ENCODE results near the gene PMM2.
"Not testable (repeated sequence)": the region's sequence is repeated elsewhere in the genome, so short reads cannot be mapped to it uniquely, and the experiment has no call there.

Gene PMM2

DNA sequence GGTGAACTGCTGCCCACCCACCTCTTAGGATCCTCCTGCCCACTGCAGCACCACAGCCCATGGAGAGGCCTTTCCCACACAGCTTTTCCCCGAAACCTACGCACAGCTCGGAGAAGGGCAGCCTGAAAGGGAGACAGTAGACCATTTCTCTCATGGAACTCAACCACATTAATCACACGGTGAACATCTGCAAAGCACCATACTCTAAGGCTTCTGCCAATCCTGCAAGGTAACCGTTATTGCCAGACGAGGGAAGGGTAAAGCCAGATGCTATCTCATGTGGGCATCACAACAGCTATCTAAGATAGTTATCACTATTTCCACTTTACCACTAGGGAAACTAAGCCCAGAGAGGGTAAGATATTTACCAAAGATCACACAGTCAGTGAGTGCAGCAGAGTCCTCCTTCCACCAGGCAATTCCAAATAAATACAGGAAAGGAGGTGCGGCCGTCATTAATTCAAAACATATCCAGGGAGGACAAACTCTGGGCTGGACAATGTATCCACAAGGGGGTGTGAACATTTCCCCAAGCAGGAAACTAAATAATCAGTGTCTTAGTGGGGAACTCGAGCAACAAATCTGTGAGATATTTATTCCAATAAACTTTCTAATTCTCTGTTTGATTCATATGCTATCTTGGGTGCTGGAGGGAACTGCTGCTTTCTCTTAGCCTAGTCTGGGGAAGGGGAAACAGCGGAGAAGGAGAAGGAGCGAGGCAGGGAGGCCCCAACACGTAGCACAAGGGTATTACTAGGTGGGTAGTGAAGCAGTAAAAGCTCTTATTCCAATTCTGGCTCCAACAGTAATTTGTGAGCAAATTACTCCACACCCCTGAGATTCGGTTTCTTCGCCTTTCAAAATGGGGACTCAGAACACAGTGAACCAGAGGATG, 923 bp upstream of the PMM2 start:
- no peak for TF ChIP-seq CTCF (IDR thresholded peaks at IDR 0.05; ENCODE audit: insufficient read depth, missing control alignments)
- FAIRE-seq = no peak
- no peak for DNase-seq (ENCODE audit: insufficient read length, low spot score)

DNA sequence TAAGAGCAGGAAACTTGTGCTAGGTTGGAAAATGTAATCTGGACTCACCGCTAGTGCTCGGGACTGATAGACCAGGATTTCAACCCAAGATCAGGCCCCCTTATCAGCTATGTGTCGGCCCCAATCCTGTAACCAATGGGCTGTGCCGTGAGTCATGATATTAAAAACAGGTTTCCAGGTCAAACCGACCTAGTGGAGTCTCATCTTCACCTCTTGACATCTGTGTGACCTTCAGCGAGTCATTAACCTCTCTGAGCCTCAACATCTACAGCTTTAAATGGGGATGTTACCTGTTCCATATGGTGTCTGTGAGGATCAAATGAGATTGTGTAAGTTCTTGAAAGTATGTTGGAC, 512 bp downstream of the PMM2 start:
- no peak for TF ChIP-seq CTCF (IDR thresholded peaks at IDR 0.05; ENCODE audit: insufficient read depth, missing control alignments)
- no peak for DNase-seq (ENCODE audit: insufficient read length, low spot score)

GRCh38 chr16:8798535-8799157, 1.0 kb downstream of the PMM2 start:
- FAIRE-seq (no peak), DNase-seq (ENCODE audit: insufficient read length, low spot score) (no peak)
- TF ChIP-seq CTCF (IDR thresholded peaks at IDR 0.05; ENCODE audit: insufficient read depth, missing control alignments) = no peak

More for the DNA sequence above, 512 bp downstream of the PMM2 start:
- no peak for FAIRE-seq

- no peak for TF ChIP-seq CTCF (IDR thresholded peaks at IDR 0.05; ENCODE audit: insufficient read depth, missing control alignments)
- DNase-seq (ENCODE audit: insufficient read length, low spot score) (no peak), FAIRE-seq (no peak)
These were observed 4.1 kb downstream of the PMM2 start for GRCh38 chr16:8801701-8802100.

DNA sequence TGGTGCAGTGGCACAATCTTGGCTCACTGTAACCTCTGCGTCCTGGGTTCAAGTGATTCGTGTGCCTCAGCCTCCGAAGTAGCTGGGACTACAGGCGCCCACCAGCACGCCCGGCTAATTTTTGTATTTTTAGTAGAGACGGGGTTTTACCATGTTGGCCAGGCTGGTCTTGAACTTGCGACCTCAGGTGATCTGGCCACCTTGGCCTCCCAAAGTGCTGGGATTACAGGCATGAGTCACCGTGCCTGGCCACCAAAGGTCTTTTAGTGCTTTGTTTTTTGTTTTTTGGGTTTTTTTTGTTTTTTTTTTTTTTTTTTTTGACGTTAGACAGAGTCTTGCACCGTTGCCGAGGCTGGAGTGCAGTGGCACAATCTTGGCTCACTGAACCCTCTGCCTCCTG, 6.1 kb downstream of the PMM2 start:
- FAIRE-seq; DNase-seq (ENCODE audit: insufficient read length, low spot score): not testable (repeated sequence)

DNA sequence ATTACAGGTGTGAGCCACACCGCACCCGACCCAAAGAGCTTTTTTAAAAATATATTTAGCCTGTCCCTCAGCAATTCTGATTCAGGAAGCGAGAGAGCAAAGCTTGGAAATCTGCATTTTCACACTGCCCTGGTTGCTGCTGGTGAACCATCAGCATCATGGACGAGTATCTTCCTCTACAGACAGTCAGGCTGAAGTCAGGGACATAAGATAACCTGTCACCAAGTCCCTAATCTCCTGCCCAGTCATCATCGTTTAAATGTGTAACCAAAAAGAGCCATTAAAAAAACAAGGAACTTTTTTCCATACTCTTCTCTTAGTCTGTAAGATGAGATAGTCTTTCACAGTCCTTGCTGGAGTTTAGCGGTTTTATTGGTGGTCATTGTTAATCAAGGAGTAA, 6.7 kb downstream of the PMM2 start:
- TF ChIP-seq CTCF (IDR thresholded peaks at IDR 0.05; ENCODE audit: insufficient read depth, missing control alignments) = no peak
- FAIRE-seq = no peak
- DNase-seq (ENCODE audit: insufficient read length, low spot score) = no peak

GRCh38 chr16:8806272-8806983, 8.8 kb downstream of the PMM2 start:
- no peak for TF ChIP-seq CTCF (IDR thresholded peaks at IDR 0.05; ENCODE audit: insufficient read depth, missing control alignments)
- FAIRE-seq (no peak), DNase-seq (ENCODE audit: insufficient read length, low spot score) (no peak)

All from D721Med (cell line).